Activated B cell treated with CpG ODN at 0.5 μM for 24 hours (primary cell): ENCODE measurements around the gene VRK3. TPM values are rescaled to one million over a fixed set of nuclear protein-coding genes. Genes with fewer than 3 reads are reported as not detected.
A peak's percentile ranks its signal among the peaks of the same experiment; 100 is the strongest.

Source experiments
- ATAC-seq: fragments of 200-7000 bp; cut with Tn5 transposase; one replicate; pipeline ENCODE4 v1.10.0; 2021; ENCODE audit warnings: low read depth, mild to moderate bottlenecking, moderate library complexity
- CTCF ChIA-PET: fragments of 350-600 bp; sonication (Branson Sonifier 250); formaldehyde crosslinking; loops from one replicate; lab custom pipeline; 2021; ENCODE audit warnings: antibody characterized with exemption; lab: Charles Lee
- POLR2A ChIA-PET: fragments of 350-600 bp; sonication (Branson Sonifier 250); formaldehyde crosslinking; loops from one replicate; lab custom pipeline; 2021; ENCODE audit warnings: antibody characterized with exemption; lab: Charles Lee
- DNase-seq: peaks from one replicate; pipeline ENCODE4 v3.0.0; 2022
- H3K27ac Mint-ChIP-seq: one replicate; pipeline ENCODE4 v1.8.0; 2020; ENCODE audit warnings: mixed read lengths
- H3K27me3 Mint-ChIP-seq: one replicate; pipeline ENCODE4 v1.8.0; 2021; ENCODE audit warnings: mixed read lengths
- H3K36me3 Mint-ChIP-seq: one replicate; pipeline ENCODE4 v1.8.0; 2021; ENCODE audit warnings: low read depth, mixed read lengths
- H3K4me1 Mint-ChIP-seq: one replicate; pipeline ENCODE4 v1.8.0; 2021; ENCODE audit warnings: mixed read lengths
- H3K4me3 Mint-ChIP-seq: one replicate; pipeline ENCODE4 v1.8.0; 2020; ENCODE audit warnings: mild to moderate bottlenecking, mixed read lengths
- H3K9me3 Mint-ChIP-seq: one replicate; pipeline ENCODE4 v1.8.0; 2020; ENCODE audit warnings: mixed read lengths
- CTCF ChIP-seq: fragments of 200-600 bp; IDR thresholded peaks from one replicate; pipeline ENCODE4 v1.8.0; 2022; ENCODE audit warnings: antibody characterized with exemption, mild to moderate bottlenecking
- intact Hi-C: fragments of 100-400 bp; cut with micrococcal nuclease; formaldehyde crosslinking; loops from one replicate; pipeline ENCODE4 v1.15.1; 2024
- total RNA-seq: library from RNA; stranded (reverse); gene quantifications from 2 replicates; pipeline ENCODE4 v1.2.3, GENCODE V29; 2022

VRK3 gene
- total RNA-seq, 1 donor from 2014 or later = 82.6 TPM

- Mint-ChIP-seq H3K4me3 (no peak overlapping the region), H3K27me3 (no peaks in the 10 kb centered on the region), H3K36me3 (peaks cover 81% of the 10 kb centered on the region), H3K27ac (no peak overlapping the region), H3K4me1 (peaks cover 2% of the 10 kb centered on the region), H3K9me3 (peaks cover 7% of the 10 kb centered on the region)
- ATAC-seq (no peak), DNase-seq (no peak)
- intact Hi-C loops = no loop called here
- POLR2A ChIA-PET = no interaction called here
- no peak for TF ChIP-seq CTCF
- CTCF ChIA-PET = interaction anchor here (0.7 kb wide), 1 partner anchor 49 kb away, joined by 3 read pairs; no protein-coding TSS in a partner anchor
Observed at GRCh38 chr19:49988433-49988832, 36.7 kb downstream of the VRK3 start.

GRCh38 chr19:49988007-49988406 is 37.2 kb downstream of the VRK3 start:
- intact Hi-C loops = no loop called here
- POLR2A ChIA-PET = interaction anchor here (0.7 to 1.8 kb wide), 2 partner anchors 59 to 398 kb away, joined by 5 to 8 read pairs; partner anchors contain the start of genes ATF5 and NUP62
- no peak for TF ChIP-seq CTCF
- CTCF ChIA-PET = no interaction called here
- Mint-ChIP-seq H3K4me1 (peaks cover 2% of the 10 kb centered on the region), H3K27ac (no peak overlapping the region), H3K4me3 (no peak overlapping the region), H3K27me3 (no peaks in the 10 kb centered on the region), H3K9me3 (peaks cover 7% of the 10 kb centered on the region), H3K36me3 (peaks cover 77% of the 10 kb centered on the region)
- DNase-seq (no peak), ATAC-seq (no peak)

GRCh38 chr19:49987159-49987698 is 37.9 kb downstream of the VRK3 start:
- Mint-ChIP-seq H3K36me3 (peaks cover 71% of the 10 kb centered on the region), H3K27me3 (no peaks in the 10 kb centered on the region), H3K4me3 (no peak overlapping the region), H3K9me3 (peaks cover 3% of the 10 kb centered on the region), H3K4me1 (peaks cover 2% of the 10 kb centered on the region), H3K27ac (no peak overlapping the region)
- DNase-seq = peak; percentile 69
- peak; percentile 86 for ATAC-seq
- CTCF ChIA-PET = no interaction called here
- no peak for TF ChIP-seq CTCF
- POLR2A ChIA-PET = interaction anchor here (0.7 to 1.8 kb wide), 2 partner anchors 58 to 397 kb away, joined by 5 to 8 read pairs; partner anchors contain the start of genes ATF5 and NUP62
- intact Hi-C loops = loop anchor here (2.0 kb wide), 1 partner anchor 38 kb away; the partner anchor contains the start of gene VRK3

- ChIA-PET CTCF (no interaction called here), POLR2A (interaction anchor here (1.8 kb wide), 1 partner anchor 57 kb away, joined by 8 read pairs; the partner anchor contains the start of genes ATF5 and NUP62)
- ATAC-seq (no peak), DNase-seq (no peak)
- Mint-ChIP-seq H3K4me3 (no peak overlapping the region), H3K9me3 (peaks cover 3% of the 10 kb centered on the region), H3K27me3 (no peaks in the 10 kb centered on the region), H3K27ac (no peak overlapping the region), H3K36me3 (peaks cover 72% of the 10 kb centered on the region), H3K4me1 (peaks cover 2% of the 10 kb centered on the region)
- no peak for TF ChIP-seq CTCF
- intact Hi-C loops = loop anchor here (2.0 kb wide), 1 partner anchor 38 kb away; the partner anchor contains the start of gene VRK3
Observed at GRCh38 chr19:49986354-49986753, 38.8 kb downstream of the VRK3 start.

- H3K4me3 Mint-ChIP-seq = no peak overlapping the region
- H3K27ac Mint-ChIP-seq = no peak overlapping the region
- ChIA-PET CTCF (no interaction called here), POLR2A (no interaction called here)
- peaks cover 3% of the 10 kb centered on the region for H3K9me3 Mint-ChIP-seq
- no peak for DNase-seq
- H3K4me1 Mint-ChIP-seq = peaks cover 2% of the 10 kb centered on the region
- H3K36me3 Mint-ChIP-seq = peaks cover 71% of the 10 kb centered on the region
- H3K27me3 Mint-ChIP-seq = no peaks in the 10 kb centered on the region
- TF ChIP-seq CTCF = no peak
- intact Hi-C loops = loop anchor here (2.0 kb wide), 1 partner anchor 39 kb away; the partner anchor contains the start of gene VRK3
- ATAC-seq = no peak
Observed at GRCh38 chr19:49985871-49986270, 39.3 kb downstream of the VRK3 start.
